ENCODE data around the gene TFEB. TPM values are rescaled to one million over a fixed set of nuclear protein-coding genes. Genes with fewer than 3 reads are reported as not detected.

Gene TFEB
- total and polyA plus RNA-seq, 2 of the 8 experiments (the other 6 are each of a cell fraction or from before 2014, with no cell fraction given): 2.3 to 6.7 TPM

GRCh38 chr6:41744236-41744787, 8.9 kb upstream of the TFEB start:
- no peak overlapping the region for H3K56ac ChIP-seq (replicated peaks; ENCODE audit: insufficient read length, low read depth, low read length)
- no peak for FAIRE-seq
- H3K9ac ChIP-seq (replicated peaks in 1 of 4; ENCODE audit: extremely low read depth in 1 of 4, low read depth in 3 of 4, low read length in 3 of 4): no peak overlapping the region
- H2BK120ac ChIP-seq (replicated peaks; ENCODE audit: low read depth, low read length): no peak overlapping the region
- no peak overlapping the region for H3K4ac ChIP-seq (replicated peaks; ENCODE audit: insufficient read length, low read depth, low read length)
- CTCF ChIA-PET (ENCODE audit: partially characterized antibody): interaction anchor here (0.6 to 4.6 kb wide), 5 partner anchors 11 to 142 kb away, joined by 3 to 21 read pairs (median 5); no protein-coding TSS in a partner anchor
- H2AFZ ChIP-seq (ENCODE audit: low read length): no peak overlapping the region
- H3K79me2 ChIP-seq (ENCODE audit: control insufficient read depth in 1 of 2, insufficient read depth in 2 of 2, low read length in 2 of 2): no peaks in the 10 kb centered on the region
- no peak overlapping the region for H2AK5ac ChIP-seq (ENCODE audit: low read depth, low read length)
- no peaks in the 10 kb centered on the region for H3K79me1 ChIP-seq (ENCODE audit: low read depth, low read length)
- POLR2A ChIA-PET (ENCODE audit: partially characterized antibody): no interaction called here
- H2BK15ac ChIP-seq (ENCODE audit: low read length): no peak overlapping the region
- no peak overlapping the region for H4K91ac ChIP-seq (replicated peaks; ENCODE audit: insufficient read length, low read length)
- no peak overlapping the region for H4K5ac ChIP-seq (ENCODE audit: insufficient read length, low read depth, low read length)
- H3K14ac ChIP-seq (ENCODE audit: insufficient read length): no peak overlapping the region
- no peak overlapping the region for H2BK12ac ChIP-seq (ENCODE audit: low read depth, low read length)
- no peak overlapping the region for H3K27ac ChIP-seq (ENCODE audit: low read depth, low read length)
- H3K4me1 ChIP-seq (replicated peaks in 1 of 4; ENCODE audit: control insufficient read depth in 3 of 4, insufficient read depth in 4 of 4, low read length in 3 of 4): peaks cover 0 to 3% (median 0%) of the 10 kb centered on the region in 4 experiments; a peak in 2 of 7 replicates
- no peak overlapping the region for H3K4me3 ChIP-seq (ENCODE audit: extremely low read depth in 1 of 4, insufficient read depth in 2 of 4, low read depth in 3 of 4, low read length in 4 of 4)
- no peaks in the 10 kb centered on the region for H3K23me2 ChIP-seq (ENCODE audit: low read depth, low read length)
- no peak for DNase-seq (ENCODE audit: low read depth in 1 of 2, low spot score in 2 of 2)
- WGBS, 2 experiments (ENCODE audit: extremely low coverage in 1 of 2, insufficient coverage in 1 of 2, insufficient read length in 1 of 2, insufficient replicate concordance in 2 of 2, low coverage in 1 of 2, low lambda C conversion rate in 2 of 2, missing lambda C conversion rate in 1 of 2): 92% methylated on average over 7 of the region's 7 CpGs; no CpG with 5 or more reads in 1 of the 2 experiments
- TF ChIP-seq HDAC2 (IDR thresholded peaks at IDR 0.05; ENCODE audit: borderline replicate concordance in 1 of 2, low read depth in 2 of 2, low read length in 2 of 2): no peak
- no peak for TF ChIP-seq CBX5 (IDR thresholded peaks at IDR 0.05; ENCODE audit: low read depth, low read length)
- TF ChIP-seq TEAD4 (IDR thresholded peaks at IDR 0.05; ENCODE audit: low read depth, low read length): no peak
- TF ChIP-seq TAF1 (IDR thresholded peaks at IDR 0.05; ENCODE audit: low read depth, low read length): no peak
- no peak for TF ChIP-seq EP300 (IDR thresholded peaks at IDR 0.05; ENCODE audit: borderline replicate concordance in 1 of 2, low read depth in 2 of 2, low read length in 2 of 2)
- TF ChIP-seq SIX5 (IDR thresholded peaks at IDR 0.05; ENCODE audit: low read depth, low read length): no peak
- no peak for TF ChIP-seq EGR1 (IDR thresholded peaks at IDR 0.05; ENCODE audit: borderline replicate concordance, low read depth, low read length)
- TF ChIP-seq KDM5A (IDR thresholded peaks at IDR 0.05; ENCODE audit: low read length): no peak
- H2BK5ac ChIP-seq (ENCODE audit: low read depth, low read length): no peak overlapping the region
- no peaks in the 10 kb centered on the region for H4K20me1 ChIP-seq (replicated peaks in 1 of 2; ENCODE audit: control insufficient read depth in 1 of 2, insufficient read depth in 2 of 2, low read length in 2 of 2)
- H3K18ac ChIP-seq (ENCODE audit: extremely low read depth, low read length): no peak overlapping the region
- H3K4me2 ChIP-seq (ENCODE audit: insufficient read depth in 1 of 2, low read depth in 2 of 2, low read length in 2 of 2): no peak overlapping the region
- no peaks in the 10 kb centered on the region for H3K36me3 ChIP-seq (ENCODE audit: control insufficient read depth in 2 of 4, insufficient read depth in 4 of 4, low read length in 3 of 4)
- no peaks in the 10 kb centered on the region for H3K27me3 ChIP-seq (replicated peaks in 1 of 4; ENCODE audit: control insufficient read depth in 3 of 4, extremely low read depth in 1 of 4, insufficient read depth in 3 of 4, low read length in 3 of 4)
- no peaks in the 10 kb centered on the region for H3K9me3 ChIP-seq (ENCODE audit: insufficient read depth in 2 of 2, low read depth in 1 of 2, low read length in 1 of 2)
- no peak overlapping the region for H4K8ac ChIP-seq (ENCODE audit: extremely low read depth, insufficient read depth, low read length)
- no peak overlapping the region for H3K23ac ChIP-seq (ENCODE audit: insufficient read length)
- H2BK20ac ChIP-seq (ENCODE audit: low read length): no peak overlapping the region
